Caco-2 (cell line): Measurements from ENCODE around the gene ITGB8. TPM values are rescaled to one million over a fixed set of nuclear protein-coding genes. Genes with fewer than 3 reads are reported as not detected.

ENCODE experiments used
- BruUV-seq: library from RNA; stranded (reverse); fragments of 400-500 nt; replicated peaks from 2 replicates; lab custom pipeline; 2021; lab: Mats Ljungman, UMichigan
- CTCF ChIA-PET: fragments of 300-600 bp; sonication (Branson Sonifier 250); formaldehyde crosslinking; loops from one replicate; lab custom pipeline; 2022; ENCODE audit warnings: antibody characterized with exemption; lab: Charles Lee
- POLR2A ChIA-PET: fragments of 300-600 bp; sonication (Branson Sonifier 250); formaldehyde crosslinking; loops from one replicate; lab custom pipeline; 2022; ENCODE audit warnings: antibody characterized with exemption; lab: Charles Lee
- DNase-seq, 2 experiments: peaks; one replicate each; pipeline versions ENCODE4 v3.0.0 to v3.0.0-alpha.2; 2020 to 2022
- H3K27me3 ChIP-seq: replicated peaks from 2 replicates; pipeline ENCODE4 v1.6.0; 2011; ENCODE audit warnings: low read length; ENCODE audit not compliant: control insufficient read depth, insufficient read depth
- H3K36me3 ChIP-seq: 2 replicates; pipeline ENCODE4 v1.5.1; 2011; ENCODE audit warnings: low read length; ENCODE audit not compliant: control insufficient read depth, insufficient read depth
- H3K4me1 ChIP-seq: fragments of 250-450 bp; sonication (Bioruptor Pico); 2 replicates; pipeline ENCODE4 v1.5.1; 2020; ENCODE audit warnings: mild to moderate bottlenecking
- H3K4me3 ChIP-seq: 2 replicates; pipeline ENCODE4 v1.5.1; 2011; ENCODE audit warnings: low read depth, mild to moderate bottlenecking, control low read depth, low read length
- H3K9me3 ChIP-seq: fragments of 250-450 bp; sonication (Bioruptor Pico); 2 replicates; pipeline ENCODE4 v1.5.1; 2020; ENCODE audit warnings: mild to moderate bottlenecking, moderate library complexity
- H3K27ac Mint-ChIP-seq: one replicate; pipeline ENCODE4 v1.8.0; 2022; ENCODE audit warnings: mixed read lengths; ENCODE audit not compliant: unreplicated experiment
- H3K27me3 Mint-ChIP-seq: one replicate; pipeline ENCODE4 v1.8.0; 2022; ENCODE audit warnings: mixed read lengths; ENCODE audit not compliant: insufficient read depth, unreplicated experiment
- H3K36me3 Mint-ChIP-seq: one replicate; pipeline ENCODE4 v1.8.0; 2022; ENCODE audit warnings: mild to moderate bottlenecking, mixed read lengths; ENCODE audit not compliant: insufficient read depth, unreplicated experiment
- H3K4me1 Mint-ChIP-seq: one replicate; pipeline ENCODE4 v1.8.0; 2022; ENCODE audit warnings: low read depth, mixed read lengths; ENCODE audit not compliant: unreplicated experiment
- H3K4me3 Mint-ChIP-seq: one replicate; pipeline ENCODE4 v1.8.0; 2022; ENCODE audit warnings: mild to moderate bottlenecking, moderate library complexity, mixed read lengths; ENCODE audit not compliant: unreplicated experiment
- H3K9me3 Mint-ChIP-seq: one replicate; pipeline ENCODE4 v1.8.0; 2022; ENCODE audit warnings: mixed read lengths; ENCODE audit not compliant: unreplicated experiment
- intact Hi-C: fragments of 100-400 bp; cut with micrococcal nuclease; formaldehyde crosslinking; loops from one replicate; pipeline ENCODE4 v1.10.0; 2022; ENCODE audit not compliant: unreplicated experiment
- total RNA-seq: library from RNA; stranded (reverse); gene quantifications from 2 replicates; pipeline ENCODE4 v1.2.3, GENCODE V29; 2022
- TF ChIP-seq, protein P1 (sequence below), 2 experiments: fragments of 200-600 bp in 1 of 2; IDR thresholded peaks; 1 replicate in 1 of 2; 2 replicates in 1 of 2; pipeline versions ENCODE4 v1.5.1 to v1.8.0; 2011 to 2022; ENCODE audit warnings: antibody characterized with exemption in 1 of 2, control low read depth in 1 of 2, inconsistent platforms in 1 of 2, low read depth in 1 of 2, low read length in 1 of 2, mild to moderate bottlenecking in 1 of 2, moderate library complexity in 1 of 2; ENCODE audit not compliant: insufficient read depth in 1 of 2, severe bottlenecking in 1 of 2, unreplicated experiment in 1 of 2

ITGB8 gene
- total RNA-seq, 1 experiment from 2014 or later = 3.2 TPM

DNA sequence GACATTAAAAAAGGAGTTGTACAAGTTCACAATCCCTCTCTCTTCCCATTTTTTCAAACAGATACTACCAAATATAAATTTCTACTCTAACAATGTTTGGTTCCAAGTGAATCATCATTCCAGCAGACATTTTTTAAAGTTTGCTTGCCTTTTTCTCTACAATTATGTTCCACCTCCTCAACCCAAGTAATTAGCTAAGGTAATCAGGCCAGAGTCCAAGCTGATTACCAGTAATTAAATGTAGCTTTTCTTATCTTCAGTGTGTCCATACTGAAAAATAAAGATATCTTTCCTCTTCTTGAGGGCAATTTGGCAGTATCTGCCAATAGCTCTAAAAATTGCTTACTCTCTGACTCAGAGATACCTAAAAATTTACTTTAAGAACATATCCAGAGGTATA is 126.0 kb downstream of the ITGB8 start:
- Mint-ChIP-seq H3K4me3 (no peak overlapping the region), H3K4me1 (no peaks in the 10 kb centered on the region), H3K9me3 (no peaks in the 10 kb centered on the region), H3K36me3 (no peaks in the 10 kb centered on the region), H3K27me3 (peaks cover 3% of the 10 kb centered on the region), H3K27ac (no peak overlapping the region)
- H3K4me1 ChIP-seq = no peaks in the 10 kb centered on the region
- H3K36me3 ChIP-seq = no peaks in the 10 kb centered on the region
- TF ChIP-seq, protein P1, sequence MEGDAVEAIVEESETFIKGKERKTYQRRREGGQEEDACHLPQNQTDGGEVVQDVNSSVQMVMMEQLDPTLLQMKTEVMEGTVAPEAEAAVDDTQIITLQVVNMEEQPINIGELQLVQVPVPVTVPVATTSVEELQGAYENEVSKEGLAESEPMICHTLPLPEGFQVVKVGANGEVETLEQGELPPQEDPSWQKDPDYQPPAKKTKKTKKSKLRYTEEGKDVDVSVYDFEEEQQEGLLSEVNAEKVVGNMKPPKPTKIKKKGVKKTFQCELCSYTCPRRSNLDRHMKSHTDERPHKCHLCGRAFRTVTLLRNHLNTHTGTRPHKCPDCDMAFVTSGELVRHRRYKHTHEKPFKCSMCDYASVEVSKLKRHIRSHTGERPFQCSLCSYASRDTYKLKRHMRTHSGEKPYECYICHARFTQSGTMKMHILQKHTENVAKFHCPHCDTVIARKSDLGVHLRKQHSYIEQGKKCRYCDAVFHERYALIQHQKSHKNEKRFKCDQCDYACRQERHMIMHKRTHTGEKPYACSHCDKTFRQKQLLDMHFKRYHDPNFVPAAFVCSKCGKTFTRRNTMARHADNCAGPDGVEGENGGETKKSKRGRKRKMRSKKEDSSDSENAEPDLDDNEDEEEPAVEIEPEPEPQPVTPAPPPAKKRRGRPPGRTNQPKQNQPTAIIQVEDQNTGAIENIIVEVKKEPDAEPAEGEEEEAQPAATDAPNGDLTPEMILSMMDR (IDR thresholded peaks at IDR 0.05; ENCODE audit: insufficient read depth in 1 of 2, low read depth in 1 of 2, low read length in 1 of 2, severe bottlenecking in 1 of 2, unreplicated experiment in 1 of 2) = no peak
- no peaks in the 10 kb centered on the region for H3K9me3 ChIP-seq
- ChIA-PET CTCF (interaction anchor here (0.6 kb wide), 1 partner anchor 708 kb away, joined by 3 read pairs; no protein-coding TSS in a partner anchor), POLR2A (no interaction called here)
- no peaks in the 10 kb centered on the region for H3K27me3 ChIP-seq
- H3K4me3 ChIP-seq = no peak overlapping the region
- DNase-seq = no peak
- intact Hi-C loops = no loop called here
- BruUV-seq = no TSS peak

DNA sequence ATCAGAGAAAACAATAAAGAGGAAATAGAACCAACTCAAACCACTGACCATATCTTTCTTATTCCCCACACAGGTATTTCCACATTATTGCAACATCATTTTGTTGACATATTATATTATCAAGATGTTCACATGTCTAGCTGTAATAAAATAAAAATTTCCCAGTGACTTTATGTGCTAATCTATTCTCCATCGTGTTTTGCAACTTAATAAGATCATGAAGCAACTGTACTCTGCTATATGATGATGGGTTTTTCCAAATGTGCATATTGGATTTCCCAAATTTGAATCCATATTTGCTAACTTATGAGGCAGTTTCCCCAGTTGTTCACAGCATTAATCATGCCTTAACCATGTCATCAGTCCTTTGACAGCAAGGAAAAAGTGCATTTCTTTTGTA is 127.8 kb downstream of the ITGB8 start:
- no peak for DNase-seq
- no TSS peak for BruUV-seq
- POLR2A ChIA-PET = no interaction called here
- TF ChIP-seq, protein P1 (IDR thresholded peaks at IDR 0.05; ENCODE audit: insufficient read depth in 1 of 2, low read depth in 1 of 2, low read length in 1 of 2, severe bottlenecking in 1 of 2, unreplicated experiment in 1 of 2) = no peak
- CTCF ChIA-PET = no interaction called here
- H3K36me3 ChIP-seq = no peaks in the 10 kb centered on the region
- Mint-ChIP-seq H3K4me3 (no peak overlapping the region), H3K4me1 (no peaks in the 10 kb centered on the region), H3K36me3 (no peaks in the 10 kb centered on the region), H3K27ac (no peak overlapping the region), H3K9me3 (no peaks in the 10 kb centered on the region), H3K27me3 (peaks cover under 1% of the 10 kb centered on the region)
- H3K27me3 ChIP-seq = no peaks in the 10 kb centered on the region
- no peaks in the 10 kb centered on the region for H3K4me1 ChIP-seq
- no peaks in the 10 kb centered on the region for H3K9me3 ChIP-seq
- intact Hi-C loops = no loop called here
- no peak overlapping the region for H3K4me3 ChIP-seq

DNA sequence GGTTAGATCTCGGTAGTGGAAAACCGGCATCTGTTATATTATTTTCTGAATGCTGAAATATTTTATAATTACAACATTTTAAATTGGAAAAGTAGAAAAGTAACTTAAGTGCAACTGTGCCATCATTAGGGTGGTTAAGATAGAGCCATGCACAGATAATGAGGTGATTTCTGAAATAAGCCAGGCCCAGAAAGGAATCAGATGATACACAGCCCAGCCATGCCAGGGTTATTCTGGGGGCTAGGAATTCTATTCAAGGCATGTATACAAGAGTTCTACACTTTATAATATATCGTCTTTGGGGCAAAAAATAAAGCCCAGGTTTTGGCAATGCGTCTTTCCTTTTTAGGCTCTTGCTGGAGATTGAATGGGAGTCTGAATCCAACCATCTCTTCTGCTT is 128.7 kb downstream of the ITGB8 start:
- no peak overlapping the region for H3K4me3 Mint-ChIP-seq

More for the DNA sequence above, 128.7 kb downstream of the ITGB8 start:
- H3K36me3 ChIP-seq = no peaks in the 10 kb centered on the region
- no peaks in the 10 kb centered on the region for H3K9me3 ChIP-seq
- no peaks in the 10 kb centered on the region for H3K4me1 Mint-ChIP-seq
- no peaks in the 10 kb centered on the region for H3K4me1 ChIP-seq
- H3K27me3 ChIP-seq = no peaks in the 10 kb centered on the region
- intact Hi-C loops = no loop called here
- no peaks in the 10 kb centered on the region for H3K36me3 Mint-ChIP-seq
- TF ChIP-seq, protein P1 (IDR thresholded peaks at IDR 0.05; ENCODE audit: insufficient read depth in 1 of 2, low read depth in 1 of 2, low read length in 1 of 2, severe bottlenecking in 1 of 2, unreplicated experiment in 1 of 2) = no peak
- no peak overlapping the region for H3K4me3 ChIP-seq
- no peak for DNase-seq
- POLR2A ChIA-PET = no interaction called here
- H3K27ac Mint-ChIP-seq = no peak overlapping the region
- CTCF ChIA-PET = no interaction called here
- H3K9me3 Mint-ChIP-seq = no peaks in the 10 kb centered on the region
- no peaks in the 10 kb centered on the region for H3K27me3 Mint-ChIP-seq
- BruUV-seq = no TSS peak
